Progenitor cell of endocrine pancreas (in vitro differentiated cells): ENCODE results near the gene CADM1. TPM values are rescaled to one million over a fixed set of nuclear protein-coding genes. Genes with fewer than 3 reads are reported as not detected.
A peak's percentile ranks its signal among the peaks of the same experiment; 100 is the strongest.

ENCODE experiments used
- DNase-seq: peaks from one replicate; pipeline ENCODE4 v3.0.0; 2021; ENCODE audit warnings: low spot score; ENCODE audit not compliant: unreplicated experiment
- H3K27ac Mint-ChIP-seq: 2 replicates; pipeline ENCODE4 v1.8.0; 2021; ENCODE audit warnings: mild to moderate bottlenecking, moderate library complexity, mixed read lengths
- H3K27me3 Mint-ChIP-seq: 2 replicates; pipeline ENCODE4 v1.8.0; 2021; ENCODE audit warnings: mixed read lengths
- H3K36me3 Mint-ChIP-seq: 2 replicates; pipeline ENCODE4 v1.8.0; 2022; ENCODE audit warnings: mixed read lengths; ENCODE audit not compliant: insufficient read depth
- H3K4me1 Mint-ChIP-seq: 2 replicates; pipeline ENCODE4 v1.8.0; 2021; ENCODE audit warnings: low read depth, mixed read lengths
- H3K4me3 Mint-ChIP-seq: 2 replicates; pipeline ENCODE4 v1.8.0; 2021; ENCODE audit warnings: low read depth, mild to moderate bottlenecking, moderate library complexity, mixed read lengths
- H3K9me3 Mint-ChIP-seq: 2 replicates; pipeline ENCODE4 v1.8.0; 2021; ENCODE audit warnings: low read depth, mixed read lengths
- CTCF ChIP-seq: fragments of 200-600 bp; sonication (generic); IDR thresholded peaks from one replicate; pipeline ENCODE4 v1.5.0; 2021; ENCODE audit warnings: antibody characterized with exemption, mild to moderate bottlenecking; ENCODE audit not compliant: unreplicated experiment
- total RNA-seq: library from RNA; stranded (reverse); gene quantifications from 2 replicates; pipeline ENCODE4 v1.2.1, GENCODE V29; 2021

Gene CADM1
- total RNA-seq, 1 donor from 2014 or later = 147 TPM

- TF ChIP-seq CTCF = no peak
- H3K4me3 Mint-ChIP-seq = no peak overlapping the region
- H3K36me3 Mint-ChIP-seq = peaks cover 7% of the 10 kb centered on the region
- no peaks in the 10 kb centered on the region for H3K27me3 Mint-ChIP-seq
- no peak for DNase-seq
- H3K27ac Mint-ChIP-seq = no peak overlapping the region
- no peaks in the 10 kb centered on the region for H3K4me1 Mint-ChIP-seq
- no peaks in the 10 kb centered on the region for H3K9me3 Mint-ChIP-seq
Observed at GRCh38 chr11:115325523-115325922, 178.7 kb downstream of the CADM1 start.

GRCh38 chr11:115324581-115325432, 179.4 kb downstream of the CADM1 start:
- no peak overlapping the region for H3K4me3 Mint-ChIP-seq
- H3K27me3 Mint-ChIP-seq = no peaks in the 10 kb centered on the region
- no peaks in the 10 kb centered on the region for H3K9me3 Mint-ChIP-seq
- no peak overlapping the region for H3K27ac Mint-ChIP-seq
- peak; percentile 88 for TF ChIP-seq CTCF
- no peak for DNase-seq
- no peaks in the 10 kb centered on the region for H3K4me1 Mint-ChIP-seq
- H3K36me3 Mint-ChIP-seq = peaks cover 3% of the 10 kb centered on the region

GRCh38 chr11:115322553-115323203, 181.5 kb downstream of the CADM1 start:
- no peak overlapping the region for H3K4me3 Mint-ChIP-seq
- no peaks in the 10 kb centered on the region for H3K9me3 Mint-ChIP-seq
- no peaks in the 10 kb centered on the region for H3K36me3 Mint-ChIP-seq
- TF ChIP-seq CTCF = no peak
- no peaks in the 10 kb centered on the region for H3K4me1 Mint-ChIP-seq
- H3K27ac Mint-ChIP-seq = no peak overlapping the region
- H3K27me3 Mint-ChIP-seq = no peaks in the 10 kb centered on the region
- no peak for DNase-seq

- no peak for DNase-seq
- Mint-ChIP-seq H3K27me3 (no peaks in the 10 kb centered on the region), H3K4me1 (peaks cover under 1% of the 10 kb centered on the region), H3K4me3 (no peak overlapping the region), H3K36me3 (no peaks in the 10 kb centered on the region), H3K27ac (no peak overlapping the region), H3K9me3 (no peaks in the 10 kb centered on the region)
- no peak for TF ChIP-seq CTCF
Observed at GRCh38 chr11:115321605-115322289, 182.5 kb downstream of the CADM1 start.
